Spleen (tissue), 11 donors: ENCODE results near the gene POLR2H. TPM values are rescaled to one million over a fixed set of nuclear protein-coding genes. Genes with fewer than 3 reads are reported as not detected.
A peak's percentile ranks its signal among the peaks of the same experiment; 100 is the strongest.
"Not testable (repeated sequence)": the region's sequence is repeated elsewhere in the genome, so short reads cannot be mapped to it uniquely, and the experiment has no call there.

Experiments
- DNase-seq: peaks from one replicate; pipeline ENCODE4 v3.0.0-alpha.2; 2020
- H3K27ac ChIP-seq, 8 donors: fragments of 200-600 bp; sonication (generic) in 7 of 8; 1 replicate in 4 of 8; 2 replicates in 4 of 8; pipeline versions ENCODE4 v1.5.0 to v1.8.0; 2016 to 2021; ENCODE audit warnings: inconsistent platforms in 4 of 8, mild to moderate bottlenecking in 4 of 8, moderate library complexity in 1 of 8
- H3K27me3 ChIP-seq, 7 donors: fragments of 200-600 bp; sonication (generic) in 6 of 7; replicated peaks in 1 of 7; 1 replicate in 4 of 7; 2 replicates in 3 of 7; pipeline versions ENCODE4 v1.5.0 to v1.8.0; 2016 to 2021; ENCODE audit warnings: inconsistent platforms in 3 of 7, mild to moderate bottlenecking in 1 of 7
- H3K36me3 ChIP-seq, 6 donors: fragments of 200-600 bp; sonication (generic) in 5 of 6; 1 replicate in 4 of 6; 2 replicates in 2 of 6; pipeline versions ENCODE4 v1.5.0 to v1.8.0; 2016 to 2021; ENCODE audit warnings: inconsistent platforms in 2 of 6
- H3K4me1 ChIP-seq, 6 donors: fragments of 200-600 bp; sonication (generic) in 5 of 6; 1 replicate in 3 of 6; 2 replicates in 3 of 6; pipeline versions ENCODE4 v1.5.0 to v1.8.0; 2016 to 2021; ENCODE audit warnings: inconsistent platforms in 3 of 6
- H3K4me3 ChIP-seq, 8 donors: fragments of 200-600 bp; sonication (generic) in 7 of 8; 1 replicate in 4 of 8; 2 replicates in 4 of 8; pipeline versions ENCODE4 v1.5.0 to v1.8.0; 2016 to 2021; ENCODE audit warnings: inconsistent platforms in 4 of 8, mild to moderate bottlenecking in 4 of 8, moderate library complexity in 2 of 8
- H3K9me3 ChIP-seq, 8 donors: fragments of 200-600 bp; sonication (generic) in 7 of 8; 1 replicate in 4 of 8; 2 replicates in 4 of 8; pipeline versions ENCODE4 v1.5.0 to v1.8.0; 2016 to 2021; ENCODE audit warnings: inconsistent platforms in 4 of 8
- CTCF ChIP-seq, 11 experiments: fragments of 200-600 bp in 7 of 11; fragments of 450-650 bp in 4 of 11; sonication (generic) in 4 of 11; IDR thresholded peaks in 8 of 11; conservative IDR thresholded peaks in 3 of 11; 1 replicate in 7 of 11; 2 replicates in 4 of 11; pipeline versions ENCODE4 v1.4.0 to v1.8.0; 2016 to 2021; ENCODE audit warnings: antibody characterized with exemption in 11 of 11, inconsistent platforms in 4 of 11, mild to moderate bottlenecking in 1 of 11
- POLR2A ChIP-seq, 3 donors: fragments of 450-650 bp; IDR thresholded peaks; one replicate each; pipeline ENCODE4 v1.5.1; 2017; ENCODE audit warnings: antibody characterized with exemption in 3 of 3, mild to moderate bottlenecking in 1 of 3
- POLR2AphosphoS5 ChIP-seq, 3 donors: sonication (generic); formaldehyde crosslinking; IDR thresholded peaks; one replicate each; pipeline ENCODE4 v1.5.1; 2017; ENCODE audit warnings: antibody characterized with exemption in 3 of 3
- WGBS, 5 donors: extraction: QIAGEN DNeasy Blood & Tissue Kit in 3 of 5; methylation state at CpG; one replicate each; pipeline versions ENCODE4 v1.1.5 to v1.1.7; 2013 to 2018; 5-methylcytosine and 5-hydroxymethylcytosine counted together
- intact Hi-C: fragments of 100-400 bp; cut with DNase I; formaldehyde crosslinking; loops from one replicate; pipeline ENCODE4 v1.15.0; 2023; ENCODE audit warnings: low total_unique reads
- polyA plus RNA-seq, 3 donors: library from polyadenylated mRNA; stranded (reverse); fragments of 200-250 nt; gene quantifications; one replicate each; pipeline ENCODE4 v1.2.1, GENCODE V29; 2013
- total RNA-seq, 7 donors: library from RNA; depleted of rRNA in 3 of 7; stranded (reverse); fragments of >200 nt in 3 of 7; fragmentation: NEBNext Ultra II Directional in 4 of 7; extraction: Animal tissue kit (Norgen Biotek cat#: 25700) in 4 of 7; gene quantifications; one replicate each; pipeline versions ENCODE4 v1.1.0 to v1.2.1, GENCODE V29; 2016 to 2021
- donor health status: healthy with polysubstance abuse.
- donor health status: DM: no; HTN: no; CAD: no; lungs with moderate emphysema.
- donor health status: DM: no; HTN: no; CAD: no.
- donor health status: Bipolar disorder and iron deficiency.
- donor health status: healthy.
- donor health status: DM: no; HTN: no; CAD: no.
- donor health status: DM: yes; HTN: yes; CAD: no.

The POLR2H gene
- total and polyA plus RNA-seq, 10 donors, result 42.5 to 139 (median 86.6) TPM

- Histone ChIP-seq H3K4me3 (peak overlapping the region in 1 of 8 donors; percentile 39), H3K27ac (peak overlapping the region in 5 of 8 donors; percentile 7 to 49 (median 11)), H3K27me3 (peaks cover 0 to 5% (median 0%) of the 10 kb centered on the region in 7 donors), H3K36me3 (peaks cover 0 to 49% (median 36%) of the 10 kb centered on the region in 6 donors), H3K4me1 (peaks cover 8 to 64% (median 33%) of the 10 kb centered on the region in 6 donors), H3K9me3 (no peaks in the 10 kb centered on the region)
- intact Hi-C loops, result no loop called here
- no peak for DNase-seq
- no peak for TF ChIP-seq POLR2AphosphoS5 (IDR thresholded peaks at IDR 0.05)
- no peak for TF ChIP-seq POLR2A (IDR thresholded peaks at IDR 0.05)
- no peak for TF ChIP-seq CTCF (IDR thresholded peaks at IDR 0.05 in 8 of 11, conservative IDR thresholded peaks at IDR 0.05 in 3 of 11)
- WGBS, 5 donors, result 75 to 87% (median 84%) methylated on average over 7 of the region's 7 CpGs
Measured at GRCh38 chr3:184337981-184338380, 23.5 kb upstream of the POLR2H start.

GRCh38 chr3:184338511-184338945, 23.0 kb upstream of the POLR2H start:
- no peak for TF ChIP-seq POLR2A (IDR thresholded peaks at IDR 0.05)
- peak in 1 of 11 experiments; percentile 15 for TF ChIP-seq CTCF (IDR thresholded peaks at IDR 0.05 in 8 of 11, conservative IDR thresholded peaks at IDR 0.05 in 3 of 11)
- TF ChIP-seq POLR2AphosphoS5 (IDR thresholded peaks at IDR 0.05), result peak in 1 of 3 donors; percentile 66
- intact Hi-C loops, result no loop called here
- H3K9me3 ChIP-seq, result no peaks in the 10 kb centered on the region
- H3K4me3 ChIP-seq, result peak overlapping the region in 1 of 8 donors; percentile 39
- DNase-seq, result no peak
- H3K4me1 ChIP-seq, result peaks cover 8 to 61% (median 33%) of the 10 kb centered on the region in 6 donors
- H3K27ac ChIP-seq, result peak overlapping the region in 5 of 8 donors; percentile 7 to 49 (median 11)
- WGBS, 5 donors, result 16 to 65% (median 39%) methylated on average over 20 to 37 of the region's 37 CpGs
- H3K27me3 ChIP-seq, result peaks cover 0 to 5% (median 0%) of the 10 kb centered on the region in 7 donors
- peaks cover 0 to 49% (median 33%) of the 10 kb centered on the region in 6 donors for H3K36me3 ChIP-seq

- Histone ChIP-seq H3K27ac (peak overlapping the region in 1 of 8 donors; percentile 49), H3K36me3 (peaks cover 0 to 49% (median 28%) of the 10 kb centered on the region in 6 donors), H3K4me1 (peaks cover 8 to 56% (median 31%) of the 10 kb centered on the region in 6 donors), H3K4me3 (peak overlapping the region in 1 of 8 donors; percentile 39), H3K27me3 (peaks cover 0 to 5% (median 0%) of the 10 kb centered on the region in 7 donors), H3K9me3 (no peaks in the 10 kb centered on the region)
- intact Hi-C loops, result no loop called here
- WGBS, 5 donors, result 76 to 87% (median 82%) methylated on average over 8 of the region's 8 CpGs
- TF ChIP-seq CTCF (IDR thresholded peaks at IDR 0.05 in 8 of 11, conservative IDR thresholded peaks at IDR 0.05 in 3 of 11), result no peak
- no peak for TF ChIP-seq POLR2A (IDR thresholded peaks at IDR 0.05)
- no peak for TF ChIP-seq POLR2AphosphoS5 (IDR thresholded peaks at IDR 0.05)
- DNase-seq, result no peak
Measured at GRCh38 chr3:184339001-184339400, 22.5 kb upstream of the POLR2H start.

- H3K4me3 ChIP-seq, H3K27ac ChIP-seq, DNase-seq, H3K27me3 ChIP-seq, H3K9me3 ChIP-seq, intact Hi-C loops: not testable (repeated sequence)
- 95 to 97% (median 97%) methylated on average over 19 of the region's 19 CpGs for WGBS, 5 donors
- H3K36me3 ChIP-seq, result peaks cover 0 to 49% (median 26%) of the 10 kb centered on the region in 6 donors
- H3K4me1 ChIP-seq, result peaks cover 8 to 50% (median 30%) of the 10 kb centered on the region in 6 donors
Measured at GRCh38 chr3:184339451-184340135, 21.9 kb upstream of the POLR2H start.
